ENCODE measurements around the gene SPOCK2.

GRCh38 chr10:72126872-72127232, 38.5 kb upstream of the SPOCK2 start:
- TF ChIP-seq POLR2A (IDR thresholded peaks at IDR 0.05) (no peak), CTCF (IDR thresholded peaks at IDR 0.05) (no peak)
